ENCODE results near the gene ASTN2. TPM values are rescaled to one million over a fixed set of nuclear protein-coding genes. Genes with fewer than 3 reads are reported as not detected.

ASTN2 gene
- polyA plus RNA-seq, 1 donor from 2014 or later = 6.8 TPM

DNA sequence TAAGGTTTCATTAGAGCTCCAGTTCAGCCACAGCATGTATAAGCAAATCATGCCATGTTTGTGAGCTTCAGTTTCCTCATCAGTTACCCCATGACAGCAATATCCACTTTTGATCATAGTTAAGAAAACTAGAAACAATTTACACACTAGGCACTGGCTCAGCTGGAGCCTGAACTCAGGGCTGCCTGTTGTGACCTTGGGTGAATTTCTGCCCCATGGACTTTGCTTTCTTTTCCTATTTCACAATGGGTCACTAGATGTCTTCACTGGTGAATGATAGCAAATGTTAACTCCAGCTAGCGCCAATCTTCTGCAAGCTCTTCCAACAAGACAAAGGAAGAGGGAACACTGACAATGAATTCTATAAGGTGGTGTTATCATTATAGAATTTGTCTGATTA is 961.1 kb downstream of the ASTN2 start:
- no peaks in the 10 kb centered on the region for H3K36me3 ChIP-seq (ENCODE audit: insufficient read depth, low read length)
- H4K20me1 ChIP-seq (ENCODE audit: insufficient read depth) = no peaks in the 10 kb centered on the region
- H3K27me3 ChIP-seq (ENCODE audit: insufficient read depth, low read depth, low read length) = no peaks in the 10 kb centered on the region
- H3K9me2 ChIP-seq (ENCODE audit: insufficient read depth, low read length) = no peaks in the 10 kb centered on the region
- H3K4me2 ChIP-seq (ENCODE audit: low read length) = no peak overlapping the region
- H2AFZ ChIP-seq (ENCODE audit: low read depth, low read length) = no peak overlapping the region
- H3K27ac ChIP-seq (ENCODE audit: low read length) = no peak overlapping the region
- H3K4me3 ChIP-seq (ENCODE audit: low read length) = no peak overlapping the region
- H3K79me2 ChIP-seq (replicated peaks; ENCODE audit: insufficient read depth, low read length) = no peaks in the 10 kb centered on the region
- no peaks in the 10 kb centered on the region for H3F3A ChIP-seq (ENCODE audit: insufficient read depth, low read length, poor library complexity, severe bottlenecking)
- peaks cover 3% of the 10 kb centered on the region for H3K9me3 ChIP-seq (ENCODE audit: low read length)
- no peak overlapping the region for H3K9ac ChIP-seq (ENCODE audit: low read length)
- no peak for TF ChIP-seq POLR2AphosphoS5 (IDR thresholded peaks at IDR 0.05)
- no peak for TF ChIP-seq MXI1 (conservative IDR thresholded peaks at IDR 0.05; ENCODE audit: poor library complexity, severe bottlenecking)
- no peak for TF ChIP-seq TAF1 (IDR thresholded peaks at IDR 0.05; ENCODE audit: low read depth)
- TF ChIP-seq EZH2 (IDR thresholded peaks at IDR 0.05; ENCODE audit: borderline replicate concordance, insufficient read depth, low read length, poor library complexity, severe bottlenecking) = no peak
- no peak for TF ChIP-seq RAD21 (conservative IDR thresholded peaks at IDR 0.05)
- TF ChIP-seq SMC3 (conservative IDR thresholded peaks at IDR 0.05; ENCODE audit: poor library complexity) = no peak
- TF ChIP-seq, protein P1, sequence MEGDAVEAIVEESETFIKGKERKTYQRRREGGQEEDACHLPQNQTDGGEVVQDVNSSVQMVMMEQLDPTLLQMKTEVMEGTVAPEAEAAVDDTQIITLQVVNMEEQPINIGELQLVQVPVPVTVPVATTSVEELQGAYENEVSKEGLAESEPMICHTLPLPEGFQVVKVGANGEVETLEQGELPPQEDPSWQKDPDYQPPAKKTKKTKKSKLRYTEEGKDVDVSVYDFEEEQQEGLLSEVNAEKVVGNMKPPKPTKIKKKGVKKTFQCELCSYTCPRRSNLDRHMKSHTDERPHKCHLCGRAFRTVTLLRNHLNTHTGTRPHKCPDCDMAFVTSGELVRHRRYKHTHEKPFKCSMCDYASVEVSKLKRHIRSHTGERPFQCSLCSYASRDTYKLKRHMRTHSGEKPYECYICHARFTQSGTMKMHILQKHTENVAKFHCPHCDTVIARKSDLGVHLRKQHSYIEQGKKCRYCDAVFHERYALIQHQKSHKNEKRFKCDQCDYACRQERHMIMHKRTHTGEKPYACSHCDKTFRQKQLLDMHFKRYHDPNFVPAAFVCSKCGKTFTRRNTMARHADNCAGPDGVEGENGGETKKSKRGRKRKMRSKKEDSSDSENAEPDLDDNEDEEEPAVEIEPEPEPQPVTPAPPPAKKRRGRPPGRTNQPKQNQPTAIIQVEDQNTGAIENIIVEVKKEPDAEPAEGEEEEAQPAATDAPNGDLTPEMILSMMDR (IDR thresholded peaks at IDR 0.05; ENCODE audit: poor library complexity, severe bottlenecking) = no peak
- TF ChIP-seq, protein P2, sequence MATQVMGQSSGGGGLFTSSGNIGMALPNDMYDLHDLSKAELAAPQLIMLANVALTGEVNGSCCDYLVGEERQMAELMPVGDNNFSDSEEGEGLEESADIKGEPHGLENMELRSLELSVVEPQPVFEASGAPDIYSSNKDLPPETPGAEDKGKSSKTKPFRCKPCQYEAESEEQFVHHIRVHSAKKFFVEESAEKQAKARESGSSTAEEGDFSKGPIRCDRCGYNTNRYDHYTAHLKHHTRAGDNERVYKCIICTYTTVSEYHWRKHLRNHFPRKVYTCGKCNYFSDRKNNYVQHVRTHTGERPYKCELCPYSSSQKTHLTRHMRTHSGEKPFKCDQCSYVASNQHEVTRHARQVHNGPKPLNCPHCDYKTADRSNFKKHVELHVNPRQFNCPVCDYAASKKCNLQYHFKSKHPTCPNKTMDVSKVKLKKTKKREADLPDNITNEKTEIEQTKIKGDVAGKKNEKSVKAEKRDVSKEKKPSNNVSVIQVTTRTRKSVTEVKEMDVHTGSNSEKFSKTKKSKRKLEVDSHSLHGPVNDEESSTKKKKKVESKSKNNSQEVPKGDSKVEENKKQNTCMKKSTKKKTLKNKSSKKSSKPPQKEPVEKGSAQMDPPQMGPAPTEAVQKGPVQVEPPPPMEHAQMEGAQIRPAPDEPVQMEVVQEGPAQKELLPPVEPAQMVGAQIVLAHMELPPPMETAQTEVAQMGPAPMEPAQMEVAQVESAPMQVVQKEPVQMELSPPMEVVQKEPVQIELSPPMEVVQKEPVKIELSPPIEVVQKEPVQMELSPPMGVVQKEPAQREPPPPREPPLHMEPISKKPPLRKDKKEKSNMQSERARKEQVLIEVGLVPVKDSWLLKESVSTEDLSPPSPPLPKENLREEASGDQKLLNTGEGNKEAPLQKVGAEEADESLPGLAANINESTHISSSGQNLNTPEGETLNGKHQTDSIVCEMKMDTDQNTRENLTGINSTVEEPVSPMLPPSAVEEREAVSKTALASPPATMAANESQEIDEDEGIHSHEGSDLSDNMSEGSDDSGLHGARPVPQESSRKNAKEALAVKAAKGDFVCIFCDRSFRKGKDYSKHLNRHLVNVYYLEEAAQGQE (IDR thresholded peaks at IDR 0.05; ENCODE audit: borderline replicate concordance) = no peak

- Histone ChIP-seq H3K4me2 (ENCODE audit: low read length) (no peak overlapping the region), H3K79me2 (replicated peaks; ENCODE audit: insufficient read depth, low read length) (no peaks in the 10 kb centered on the region), H3K9ac (ENCODE audit: low read length) (no peak overlapping the region), H2AFZ (ENCODE audit: low read depth, low read length) (no peak overlapping the region), H3F3A (ENCODE audit: insufficient read depth, low read length, poor library complexity, severe bottlenecking) (no peaks in the 10 kb centered on the region), H3K4me3 (ENCODE audit: low read length) (no peak overlapping the region), H3K9me3 (ENCODE audit: low read length) (peaks cover 3% of the 10 kb centered on the region), H4K20me1 (ENCODE audit: insufficient read depth) (no peaks in the 10 kb centered on the region), H3K36me3 (ENCODE audit: insufficient read depth, low read length) (no peaks in the 10 kb centered on the region), H3K27ac (ENCODE audit: low read length) (no peak overlapping the region), H3K27me3 (ENCODE audit: insufficient read depth, low read depth, low read length) (no peaks in the 10 kb centered on the region), H3K9me2 (ENCODE audit: insufficient read depth, low read length) (no peaks in the 10 kb centered on the region)
- TF ChIP-seq SMC3 (conservative IDR thresholded peaks at IDR 0.05; ENCODE audit: poor library complexity) = no peak
- no peak for TF ChIP-seq RAD21 (conservative IDR thresholded peaks at IDR 0.05)
- TF ChIP-seq EP300 (conservative IDR thresholded peaks at IDR 0.05; ENCODE audit: poor library complexity, severe bottlenecking) = no peak
- TF ChIP-seq, protein P2 (IDR thresholded peaks at IDR 0.05; ENCODE audit: borderline replicate concordance) = no peak
Measured at GRCh38 chr9:116452634-116453033, 962.2 kb downstream of the ASTN2 start.
